Subcutaneous preadipocyte (primary cell): ENCODE data around the gene POTEF. TPM values are rescaled to one million over a fixed set of nuclear protein-coding genes. Genes with fewer than 3 reads are reported as not detected.

Experiments
- small RNA-seq: library from RNA; depleted of rRNA; stranded (forward); fragments of <200 nt; gene quantifications from one replicate; pipeline ENCODE3, GENCODE V24; 2012
- total RNA-seq: library from RNA; depleted of rRNA; stranded (reverse); fragments of >200 nt; gene quantifications from 2 replicates; pipeline ENCODE4 v1.2.3, GENCODE V29; 2012

POTEF gene
- total RNA-seq = not detected in 2 replicates

GRCh38 chr2:130129120-130129829, at the start of gene POTEF:
Gene POTEF, minus strand, starts transcription at chr2:130129222. Its CDS starts 8,707 bp downstream, at chr2:130120515.

DNA sequence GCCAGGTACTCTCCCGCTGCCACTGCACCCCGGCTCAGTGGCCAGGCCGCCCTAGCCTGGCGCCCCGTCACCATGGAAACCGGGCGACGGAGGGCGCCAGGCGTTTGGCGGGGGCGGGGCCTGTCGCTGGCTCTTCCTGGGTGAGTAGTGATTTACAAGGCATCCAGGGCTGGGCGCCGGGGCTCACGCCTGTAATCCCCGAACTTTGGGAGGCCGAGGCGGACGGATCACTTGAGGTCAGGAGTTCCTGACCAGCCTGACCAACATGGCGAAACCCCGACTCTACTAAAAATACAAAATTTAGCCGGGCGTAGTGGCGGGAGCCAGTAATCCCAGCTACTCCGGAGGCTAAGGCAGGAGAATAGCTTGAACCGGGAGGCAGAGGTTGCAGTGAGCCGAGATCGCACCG, 16.0 kb upstream of the POTEF start, which contains the start of gene CCDC74B:
Gene CCDC74B, minus strand, starts transcription at position 107 of the 409 bp plus-strand sequence. CDS start 116 bp downstream, outside the sequence.

Small RNA genes within 50 kb of the gene (small RNA-seq; reads per million reads assigned to genes)
- not detected for gene AC018865.2
- not detected for gene RNU6-1049P

Other genes starting within 250 kb of the POTEF start
- gene RAB6C, start 149.6 kb downstream of the POTEF start, total RNA-seq = not detected in 2 replicates
- 2.2 and 5.1 TPM in 2 replicates for gene CCDC74B, start 15.9 kb upstream of the POTEF start, total RNA-seq
- 26.1 and 27.4 TPM in 2 replicates for gene SMPD4, start 52.4 kb upstream of the POTEF start, total RNA-seq
- gene MZT2B, start 53.0 kb upstream of the POTEF start, total RNA-seq = 120 and 194 TPM in 2 replicates
- not detected in 2 replicates for gene TUBA3E, start 69.2 kb upstream of the POTEF start, total RNA-seq
- 106 and 116 TPM in 2 replicates for gene IMP4, start 213.7 kb upstream of the POTEF start, total RNA-seq
- gene PTPN18, start 226.8 kb upstream of the POTEF start, total RNA-seq = 29.0 and 33.6 TPM in 2 replicates